ENCODE data around the gene GNAZ.

GNAZ gene

GRCh38 chr22:23053912-23054530 is 16.3 kb upstream of the GNAZ start:
- DNase-seq (ENCODE audit: low read depth, low spot score): no peak
- TF ChIP-seq FOXP2 (optimal IDR thresholded peaks at IDR 0.05; ENCODE audit: control extremely low read depth, extremely low read length, insufficient read depth) (no peak), POLR2AphosphoS5 (IDR thresholded peaks at IDR 0.05; ENCODE audit: borderline replicate concordance, low read depth, low read length) (no peak), EZH2 (IDR thresholded peaks at IDR 0.05) (no peak)
- no peak overlapping the region for H3K4me3 ChIP-seq
- H3K27ac ChIP-seq: no peak overlapping the region
- H3K9me3 ChIP-seq (ENCODE audit: low read depth, low read length): no peaks in the 10 kb centered on the region
- H3K9ac ChIP-seq (ENCODE audit: insufficient read length): no peak overlapping the region
- H3K36me3 ChIP-seq (ENCODE audit: insufficient read depth, low read length): no peaks in the 10 kb centered on the region

- H3K9ac ChIP-seq (ENCODE audit: insufficient read length): no peak overlapping the region
- no peaks in the 10 kb centered on the region for H3K36me3 ChIP-seq (ENCODE audit: insufficient read depth, low read length)
- no peak for DNase-seq (ENCODE audit: low read depth, low spot score)
- TF ChIP-seq EZH2 (IDR thresholded peaks at IDR 0.05) (no peak), FOXP2 (optimal IDR thresholded peaks at IDR 0.05; ENCODE audit: control extremely low read depth, extremely low read length, insufficient read depth) (no peak)
- no peaks in the 10 kb centered on the region for H3K9me3 ChIP-seq (ENCODE audit: low read depth, low read length)
- H3K27ac ChIP-seq: no peak overlapping the region
- H3K4me3 ChIP-seq: no peak overlapping the region
Observed at GRCh38 chr22:23054531-23055257, 15.6 kb upstream of the GNAZ start.

- TF ChIP-seq POLR2AphosphoS5 (IDR thresholded peaks at IDR 0.05; ENCODE audit: borderline replicate concordance, low read depth, low read length): no peak
- no peak for TF ChIP-seq EZH2 (IDR thresholded peaks at IDR 0.05)
- no peak for TF ChIP-seq FOXP2 (optimal IDR thresholded peaks at IDR 0.05; ENCODE audit: control extremely low read depth, extremely low read length, insufficient read depth)
- H3K36me3 ChIP-seq (ENCODE audit: insufficient read depth, low read length): no peaks in the 10 kb centered on the region
- no peak for DNase-seq (ENCODE audit: low read depth, low spot score)
- H3K4me3 ChIP-seq: no peak overlapping the region
- H3K9ac ChIP-seq (ENCODE audit: insufficient read length): no peak overlapping the region
- no peak overlapping the region for H3K27ac ChIP-seq
- no peaks in the 10 kb centered on the region for H3K9me3 ChIP-seq (ENCODE audit: low read depth, low read length)
Observed at GRCh38 chr22:23055449-23056179, 14.7 kb upstream of the GNAZ start.

GRCh38 chr22:23057331-23057730 is 13.0 kb upstream of the GNAZ start:
- TF ChIP-seq FOXP2 (optimal IDR thresholded peaks at IDR 0.05; ENCODE audit: control extremely low read depth, extremely low read length, insufficient read depth): no peak
- no peak overlapping the region for H3K4me3 ChIP-seq
- no peaks in the 10 kb centered on the region for H3K9me3 ChIP-seq (ENCODE audit: low read depth, low read length)
- H3K36me3 ChIP-seq (ENCODE audit: insufficient read depth, low read length): no peaks in the 10 kb centered on the region
- H3K27ac ChIP-seq: no peak overlapping the region
- no peak for DNase-seq (ENCODE audit: low read depth, low spot score)
- H3K9ac ChIP-seq (ENCODE audit: insufficient read length): no peak overlapping the region

- no peak overlapping the region for H3K9ac ChIP-seq (ENCODE audit: insufficient read length)
- no peak for DNase-seq (ENCODE audit: low read depth, low spot score)
- H3K36me3 ChIP-seq (ENCODE audit: insufficient read depth, low read length): no peaks in the 10 kb centered on the region
- no peak overlapping the region for H3K27ac ChIP-seq
- H3K4me3 ChIP-seq: no peak overlapping the region
- no peaks in the 10 kb centered on the region for H3K9me3 ChIP-seq (ENCODE audit: low read depth, low read length)
- TF ChIP-seq FOXP2 (optimal IDR thresholded peaks at IDR 0.05; ENCODE audit: control extremely low read depth, extremely low read length, insufficient read depth): no peak
- no peak for TF ChIP-seq EZH2 (IDR thresholded peaks at IDR 0.05)
- no peak for TF ChIP-seq POLR2AphosphoS5 (IDR thresholded peaks at IDR 0.05; ENCODE audit: borderline replicate concordance, low read depth, low read length)
Observed at GRCh38 chr22:23058063-23058462, 12.3 kb upstream of the GNAZ start.

GRCh38 chr22:23058481-23059283 is 11.6 kb upstream of the GNAZ start:
- TF ChIP-seq EZH2 (IDR thresholded peaks at IDR 0.05) (no peak), FOXP2 (optimal IDR thresholded peaks at IDR 0.05; ENCODE audit: control extremely low read depth, extremely low read length, insufficient read depth) (no peak), POLR2AphosphoS5 (IDR thresholded peaks at IDR 0.05; ENCODE audit: borderline replicate concordance, low read depth, low read length) (no peak)
- Histone ChIP-seq H3K9me3 (ENCODE audit: low read depth, low read length) (no peaks in the 10 kb centered on the region), H3K9ac (ENCODE audit: insufficient read length) (no peak overlapping the region), H3K4me3 (no peak overlapping the region), H3K27ac (no peak overlapping the region), H3K36me3 (ENCODE audit: insufficient read depth, low read length) (no peaks in the 10 kb centered on the region)
- DNase-seq (ENCODE audit: low read depth, low spot score): no peak

GRCh38 chr22:23059284-23059948 is 10.9 kb upstream of the GNAZ start:
- no peaks in the 10 kb centered on the region for H3K36me3 ChIP-seq (ENCODE audit: insufficient read depth, low read length)
- no peak for TF ChIP-seq EZH2 (IDR thresholded peaks at IDR 0.05)
- no peak for TF ChIP-seq POLR2AphosphoS5 (IDR thresholded peaks at IDR 0.05; ENCODE audit: borderline replicate concordance, low read depth, low read length)
- TF ChIP-seq FOXP2 (optimal IDR thresholded peaks at IDR 0.05; ENCODE audit: control extremely low read depth, extremely low read length, insufficient read depth): no peak
- H3K4me3 ChIP-seq: no peak overlapping the region
- no peak overlapping the region for H3K9ac ChIP-seq (ENCODE audit: insufficient read length)
- no peaks in the 10 kb centered on the region for H3K9me3 ChIP-seq (ENCODE audit: low read depth, low read length)
- no peak overlapping the region for H3K27ac ChIP-seq
- DNase-seq (ENCODE audit: low read depth, low spot score): no peak
